Right ventricle myocardium inferior (tissue), 1 donor: ENCODE data around the gene PYY. TPM values are rescaled to one million over a fixed set of nuclear protein-coding genes. Genes with fewer than 3 reads are reported as not detected.

ENCODE experiments used
- ATAC-seq: fragments of 200-7000 bp; cut with Tn5 transposase; one replicate; pipeline ENCODE4 v1.9.1; 2020; ENCODE audit warnings: mild to moderate bottlenecking, moderate library complexity
- DNase-seq: peaks from one replicate; pipeline ENCODE4 v3.0.0; 2021; ENCODE audit errors: missing footprints
- intact Hi-C: fragments of 100-400 bp; cut with DNase I; formaldehyde crosslinking; loops from one replicate; pipeline ENCODE4 v1.11.0; 2022
- total RNA-seq: library from RNA; stranded (reverse); fragmentation: NEBNext Ultra II Directional; extraction: Animal tissue kit (Norgen Biotek cat#: 25700); gene quantifications from one replicate; pipeline ENCODE4 v1.2.1, GENCODE V29; 2021
- donor health status: DM: no; HTN: yes; CAD: no; lungs with severe emphysema.

PYY gene
- total RNA-seq, 1 donor from 2014 or later, result not detected

DNA sequence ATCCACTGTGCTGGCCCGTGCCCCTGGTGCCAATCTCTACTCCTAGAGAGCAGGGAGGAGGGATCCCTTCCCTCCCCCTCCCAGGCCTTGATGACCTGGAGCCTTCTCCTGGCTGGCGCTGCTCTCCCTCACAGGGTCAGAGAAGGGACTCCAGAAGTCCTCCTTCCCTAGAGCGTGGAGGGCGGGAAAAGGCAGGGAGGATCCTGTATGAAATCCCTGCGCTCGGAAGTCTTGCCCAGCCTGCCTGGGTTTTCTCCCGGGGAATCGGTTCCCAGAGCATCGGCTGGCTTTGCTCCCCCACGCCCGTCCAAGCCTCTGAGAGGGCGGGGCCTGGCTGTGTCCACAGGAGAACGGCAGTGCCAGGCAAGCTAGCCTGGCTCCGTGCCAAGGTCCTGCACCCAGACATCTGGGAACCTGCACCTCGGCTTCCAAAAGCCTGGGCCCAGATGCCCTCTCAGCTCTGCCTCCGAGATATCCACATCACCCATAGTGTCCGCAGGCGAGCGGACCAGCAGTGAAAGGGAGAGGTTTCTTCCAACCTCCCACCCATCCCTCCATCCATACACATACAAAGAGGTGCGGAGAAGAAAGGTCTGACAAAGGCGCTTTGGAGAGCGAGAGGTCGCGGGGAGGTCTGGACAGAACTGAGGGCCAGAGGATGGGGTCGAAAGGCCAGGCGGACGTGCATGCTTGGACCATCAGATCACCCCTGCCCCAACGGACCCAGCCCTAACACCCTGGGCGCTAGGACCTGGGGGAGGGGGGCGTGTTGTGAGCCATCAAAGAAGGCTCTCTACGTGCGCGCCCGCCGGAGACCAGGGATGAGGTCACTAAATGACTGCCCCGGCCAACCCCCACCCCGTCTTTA, 47.5 kb downstream of the PYY start:
- ATAC-seq, result peak; percentile 66
- intact Hi-C loops, result loop anchor here (2.0 kb wide), 1 partner anchor 27 kb away; no protein-coding TSS in a partner anchor

DNA sequence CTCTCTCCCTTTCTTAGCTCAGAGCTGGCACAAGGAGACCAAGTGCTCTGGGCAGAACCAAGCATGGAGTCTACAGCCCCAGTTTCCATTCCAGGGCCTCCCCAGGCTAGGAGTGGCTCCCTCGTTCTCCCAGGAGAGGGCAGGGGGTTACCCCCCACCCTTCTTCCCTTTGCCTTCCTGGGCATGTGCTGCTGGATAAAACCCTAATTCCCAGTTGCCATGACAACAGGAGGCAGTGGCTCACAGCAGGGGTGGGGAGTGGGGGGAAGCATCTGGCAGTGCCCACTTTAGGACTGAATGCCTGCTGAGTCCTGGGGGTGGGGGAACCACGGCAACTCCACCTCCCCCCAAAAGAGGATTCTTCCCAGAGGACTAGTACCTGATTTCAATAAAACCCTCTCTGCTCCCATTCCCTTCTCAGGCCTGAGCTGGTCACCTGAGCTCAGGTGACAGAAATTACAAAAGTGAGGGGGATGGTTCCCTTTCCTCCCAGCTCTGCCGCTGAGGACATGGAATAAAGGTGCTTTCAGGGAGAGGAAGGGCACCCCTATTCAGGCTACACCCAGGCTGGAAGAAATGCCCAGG, 48.2 kb downstream of the PYY start:
- no peak for ATAC-seq
- intact Hi-C loops, result no loop called here
- no peak for DNase-seq

More for the DNA sequence above, 47.5 kb downstream of the PYY start:
- peak; percentile 86 for DNase-seq

Other genes starting within 250 kb of the PYY start
- not detected for gene SOST, start 195.1 kb downstream of the PYY start, total RNA-seq
- gene DUSP3, start 175.0 kb downstream of the PYY start, total RNA-seq, result 260 TPM
- gene CFAP97D1, start 173.5 kb downstream of the PYY start, total RNA-seq, result not detected
- 43.0 TPM for gene MPP3, start 120.8 kb downstream of the PYY start, total RNA-seq
- gene CD300LG, start 106.8 kb downstream of the PYY start, total RNA-seq, result 16.6 TPM
- 16.2 TPM for gene MPP2, start 46.4 kb downstream of the PYY start, total RNA-seq
- not detected for gene PPY, start 11.5 kb downstream of the PYY start, total RNA-seq
- 0.68 TPM for gene NAGS, start 50.7 kb upstream of the PYY start, total RNA-seq
- 21.5 TPM for gene TMEM101, start 61.0 kb upstream of the PYY start, total RNA-seq
- gene LSM12, start 112.7 kb upstream of the PYY start, total RNA-seq, result 47.6 TPM
- gene G6PC3, start 116.8 kb upstream of the PYY start, total RNA-seq, result 30.4 TPM
- 67.5 TPM for gene HDAC5, start 169.7 kb upstream of the PYY start, total RNA-seq
- gene HROB, start 188.0 kb upstream of the PYY start, total RNA-seq, result 2.0 TPM
- gene ASB16, start 216.8 kb upstream of the PYY start, total RNA-seq, result 14.5 TPM
- 20.8 TPM for gene TMUB2, start 233.0 kb upstream of the PYY start, total RNA-seq
- 40.8 TPM for gene ATXN7L3, start 245.9 kb upstream of the PYY start, total RNA-seq